Measurements from ENCODE around the gene NACC2.

Gene NACC2

GRCh38 chr9:136088481-136088938 is 6.6 kb downstream of the NACC2 start:
- no peak for DNase-seq (ENCODE audit: low read depth)

GRCh38 chr9:136087741-136088480 is 7.2 kb downstream of the NACC2 start:
- DNase-seq (ENCODE audit: low read depth) = no peak
- Histone ChIP-seq H3K36me3 (ENCODE audit: control insufficient read depth, insufficient read depth, low read length, severe bottlenecking) (no peaks in the 10 kb centered on the region), H3K4me3 (ENCODE audit: low read length) (no peak overlapping the region), H3K9ac (ENCODE audit: low read length) (no peak overlapping the region), H3K4me1 (ENCODE audit: control insufficient read depth, insufficient read depth, low read length) (peaks cover 5% of the 10 kb centered on the region), H3K9me3 (ENCODE audit: control insufficient read depth, low read length) (no peaks in the 10 kb centered on the region), H3K27me3 (replicated peaks; ENCODE audit: control insufficient read depth, insufficient read depth, low read length) (no peaks in the 10 kb centered on the region)

More at GRCh38 chr9:136088481-136088938, 6.6 kb downstream of the NACC2 start:
- Histone ChIP-seq H3K9ac (ENCODE audit: low read length) (no peak overlapping the region), H3K4me3 (ENCODE audit: low read length) (no peak overlapping the region), H3K36me3 (ENCODE audit: control insufficient read depth, insufficient read depth, low read length, severe bottlenecking) (no peaks in the 10 kb centered on the region), H3K27me3 (replicated peaks; ENCODE audit: control insufficient read depth, insufficient read depth, low read length) (no peaks in the 10 kb centered on the region), H3K4me1 (ENCODE audit: control insufficient read depth, insufficient read depth, low read length) (peaks cover 11% of the 10 kb centered on the region), H3K9me3 (ENCODE audit: control insufficient read depth, low read length) (no peaks in the 10 kb centered on the region)

- no peak overlapping the region for H3K9ac ChIP-seq (ENCODE audit: low read length)
- H3K36me3 ChIP-seq (ENCODE audit: control insufficient read depth, insufficient read depth, low read length, severe bottlenecking) = no peaks in the 10 kb centered on the region
- H3K4me1 ChIP-seq (ENCODE audit: control insufficient read depth, insufficient read depth, low read length) = peaks cover 2% of the 10 kb centered on the region
- H3K4me3 ChIP-seq (ENCODE audit: low read length) = no peak overlapping the region
- no peaks in the 10 kb centered on the region for H3K27me3 ChIP-seq (replicated peaks; ENCODE audit: control insufficient read depth, insufficient read depth, low read length)
- H3K9me3 ChIP-seq (ENCODE audit: control insufficient read depth, low read length) = no peaks in the 10 kb centered on the region
- DNase-seq (ENCODE audit: low read depth) = no peak
These were observed 7.9 kb downstream of the NACC2 start for GRCh38 chr9:136086951-136087740.

GRCh38 chr9:136086213-136086881 is 8.7 kb downstream of the NACC2 start:
- H3K4me3 ChIP-seq (ENCODE audit: low read length) = no peak overlapping the region
- H3K36me3 ChIP-seq (ENCODE audit: control insufficient read depth, insufficient read depth, low read length, severe bottlenecking) = no peaks in the 10 kb centered on the region
- no peak overlapping the region for H3K9ac ChIP-seq (ENCODE audit: low read length)
- H3K9me3 ChIP-seq (ENCODE audit: control insufficient read depth, low read length) = no peaks in the 10 kb centered on the region
- no peak for DNase-seq (ENCODE audit: low read depth)
- peaks cover 3% of the 10 kb centered on the region for H3K4me1 ChIP-seq (ENCODE audit: control insufficient read depth, insufficient read depth, low read length)
- H3K27me3 ChIP-seq (replicated peaks; ENCODE audit: control insufficient read depth, insufficient read depth, low read length) = no peaks in the 10 kb centered on the region

GRCh38 chr9:136085815-136086212 is 9.3 kb downstream of the NACC2 start:
- Histone ChIP-seq H3K9me3 (ENCODE audit: control insufficient read depth, low read length) (no peaks in the 10 kb centered on the region), H3K36me3 (ENCODE audit: control insufficient read depth, insufficient read depth, low read length, severe bottlenecking) (no peaks in the 10 kb centered on the region), H3K4me1 (ENCODE audit: control insufficient read depth, insufficient read depth, low read length) (peaks cover 8% of the 10 kb centered on the region), H3K9ac (ENCODE audit: low read length) (no peak overlapping the region), H3K4me3 (ENCODE audit: low read length) (no peak overlapping the region), H3K27me3 (replicated peaks; ENCODE audit: control insufficient read depth, insufficient read depth, low read length) (no peaks in the 10 kb centered on the region)
- DNase-seq (ENCODE audit: low read depth) = no peak

- H3K27me3 ChIP-seq (replicated peaks; ENCODE audit: control insufficient read depth, insufficient read depth, low read length) = no peaks in the 10 kb centered on the region
- no peak overlapping the region for H3K4me3 ChIP-seq (ENCODE audit: low read length)
- H3K9me3 ChIP-seq (ENCODE audit: control insufficient read depth, low read length) = no peaks in the 10 kb centered on the region
- H3K36me3 ChIP-seq (ENCODE audit: control insufficient read depth, insufficient read depth, low read length, severe bottlenecking) = no peaks in the 10 kb centered on the region
- DNase-seq (ENCODE audit: low read depth) = no peak
- peaks cover 18% of the 10 kb centered on the region for H3K4me1 ChIP-seq (ENCODE audit: control insufficient read depth, insufficient read depth, low read length)
- no peak overlapping the region for H3K9ac ChIP-seq (ENCODE audit: low read length)
These were observed 10.8 kb downstream of the NACC2 start for GRCh38 chr9:136084063-136084944.

GRCh38 chr9:136083558-136084062 is 11.5 kb downstream of the NACC2 start:
- DNase-seq (ENCODE audit: low read depth) = no peak
- Histone ChIP-seq H3K9ac (ENCODE audit: low read length) (no peak overlapping the region), H3K27me3 (replicated peaks; ENCODE audit: control insufficient read depth, insufficient read depth, low read length) (no peaks in the 10 kb centered on the region), H3K9me3 (ENCODE audit: control insufficient read depth, low read length) (no peaks in the 10 kb centered on the region), H3K4me3 (ENCODE audit: low read length) (no peak overlapping the region), H3K36me3 (ENCODE audit: control insufficient read depth, insufficient read depth, low read length, severe bottlenecking) (no peaks in the 10 kb centered on the region), H3K4me1 (ENCODE audit: control insufficient read depth, insufficient read depth, low read length) (peaks cover 20% of the 10 kb centered on the region)

GRCh38 chr9:136082496-136083361 is 12.4 kb downstream of the NACC2 start:
- H3K9ac ChIP-seq (ENCODE audit: low read length) = no peak overlapping the region
- H3K27me3 ChIP-seq (replicated peaks; ENCODE audit: control insufficient read depth, insufficient read depth, low read length) = no peaks in the 10 kb centered on the region

GRCh38 chr9:136081826-136082495 is 13.1 kb downstream of the NACC2 start:
- no peak overlapping the region for H3K4me3 ChIP-seq (ENCODE audit: low read length)
- no peaks in the 10 kb centered on the region for H3K9me3 ChIP-seq (ENCODE audit: control insufficient read depth, low read length)
- no peak for DNase-seq (ENCODE audit: low read depth)
- H3K4me1 ChIP-seq (ENCODE audit: control insufficient read depth, insufficient read depth, low read length) = peaks cover 20% of the 10 kb centered on the region
- H3K36me3 ChIP-seq (ENCODE audit: control insufficient read depth, insufficient read depth, low read length, severe bottlenecking) = no peaks in the 10 kb centered on the region
- no peaks in the 10 kb centered on the region for H3K27me3 ChIP-seq (replicated peaks; ENCODE audit: control insufficient read depth, insufficient read depth, low read length)
- H3K9ac ChIP-seq (ENCODE audit: low read length) = no peak overlapping the region

More at GRCh38 chr9:136082496-136083361, 12.4 kb downstream of the NACC2 start:
- peaks cover 20% of the 10 kb centered on the region for H3K4me1 ChIP-seq (ENCODE audit: control insufficient read depth, insufficient read depth, low read length)
- H3K9me3 ChIP-seq (ENCODE audit: control insufficient read depth, low read length) = no peaks in the 10 kb centered on the region
- no peak for DNase-seq (ENCODE audit: low read depth)
- no peaks in the 10 kb centered on the region for H3K36me3 ChIP-seq (ENCODE audit: control insufficient read depth, insufficient read depth, low read length, severe bottlenecking)
- no peak overlapping the region for H3K4me3 ChIP-seq (ENCODE audit: low read length)

Data from adipocyte (in vitro differentiated cells).